HepG2 (cell line): Measurements from ENCODE around the gene ATP2C2. TPM values are rescaled to one million over a fixed set of nuclear protein-coding genes. Genes with fewer than 3 reads are reported as not detected.

Experiments used
- ATAC-seq: fragments of 200-7000 bp; cut with Tn5 transposase; 3 replicates; pipeline ENCODE4 v1.9.1; 2020; ENCODE audit warnings: mild to moderate bottlenecking, moderate library complexity
- BruUV-seq: library from RNA; stranded (reverse); fragments of 400-500 nt; replicated peaks from 2 replicates; lab custom pipeline; 2021; lab: Mats Ljungman, UMichigan
- CTCF ChIA-PET: fragments of 300-600 bp; formaldehyde crosslinking; extraction: SDS; loops from one replicate; lab custom pipeline; 2021; ENCODE audit warnings: low total read pairs, inconsistent platforms, low intra/inter-chr PET ratio; lab: Yijun Ruan, JAX
- POLR2A ChIA-PET: fragments of 350-600 bp; sonication (Branson Sonifier 250); formaldehyde crosslinking; loops from one replicate; lab custom pipeline; 2020; ENCODE audit warnings: antibody characterized with exemption, inconsistent platforms; lab: Yijun Ruan, JAX
- DNase-seq: peaks from one replicate; pipeline ENCODE4 v3.0.0-alpha.2; 2015; ENCODE audit warnings: low spot score
- FAIRE-seq: peaks from 3 replicates; lab custom pipeline; 2011; peaks lifted over from hg19 to GRCh38; lab: Jason Lieb, UNC
- H2AFZ ChIP-seq: one replicate; pipeline ENCODE4 v1.6.1; 2011; ENCODE audit warnings: low read length, inconsistent platforms
- H3K27ac ChIP-seq: fragments of 300-600 bp; 3 replicates; pipeline ENCODE4 v1.8.0; 2011; ENCODE audit warnings: mixed run types, mild to moderate bottlenecking, mixed read lengths, low read length, inconsistent platforms; ENCODE audit not compliant: insufficient read depth; ENCODE audit errors: extremely low read length
- H3K27me3 ChIP-seq, 2 experiments: fragments of 200-600 bp in 1 of 2; 2 replicates in 1 of 2; 3 replicates in 1 of 2; pipeline versions ENCODE4 v1.6.0 to v1.8.0; 2011; ENCODE audit warnings: low read length in 2 of 2, mild to moderate bottlenecking in 2 of 2, moderate library complexity in 2 of 2, inconsistent platforms in 1 of 2; ENCODE audit not compliant: insufficient read depth in 2 of 2, control insufficient read depth in 1 of 2
- H3K36me3 ChIP-seq, 2 experiments: fragments of 200-600 bp in 1 of 2; replicated peaks in 1 of 2; 2 replicates in 1 of 2; 3 replicates in 1 of 2; pipeline versions ENCODE4 v1.5.1 to v1.8.0; 2011; ENCODE audit warnings: low read length in 2 of 2, inconsistent platforms in 1 of 2; ENCODE audit not compliant: insufficient read depth in 2 of 2, control insufficient read depth in 1 of 2
- H3K4me1 ChIP-seq: 2 replicates; pipeline ENCODE4 v1.5.1; 2012; ENCODE audit warnings: low read length, inconsistent platforms; ENCODE audit not compliant: insufficient read depth
- H3K4me2 ChIP-seq: 2 replicates; pipeline ENCODE4 v1.6.0; 2011; ENCODE audit warnings: low read depth, low read length, inconsistent platforms
- H3K4me3 ChIP-seq, 3 experiments: fragments of 200-600 bp in 1 of 3; sonication (generic), shearing (Covaris generic) in 1 of 3; replicated peaks in 1 of 3; 2 replicates each; pipeline ENCODE4 v1.5.1; 2011 to 2016; ENCODE audit warnings: low read length in 3 of 3, inconsistent platforms in 2 of 3, low read depth in 2 of 3, mild to moderate bottlenecking in 2 of 3, control low read depth in 1 of 3, mixed read lengths in 1 of 3; ENCODE audit not compliant: insufficient read depth in 1 of 3
- H3K79me2 ChIP-seq: one replicate; pipeline ENCODE4 v1.6.1; 2011; ENCODE audit warnings: low read length, inconsistent platforms; ENCODE audit not compliant: insufficient read depth
- H3K9ac ChIP-seq: 2 replicates; pipeline ENCODE4 v1.6.0; 2011; ENCODE audit warnings: mild to moderate bottlenecking, low read depth, low read length, inconsistent platforms; ENCODE audit not compliant: insufficient read depth
- H3K9me3 ChIP-seq: 2 replicates; pipeline ENCODE4 v1.5.1; 2012; ENCODE audit warnings: mild to moderate bottlenecking, low read length
- H4K20me1 ChIP-seq: 2 replicates; pipeline ENCODE4 v1.6.0; 2011; ENCODE audit warnings: inconsistent platforms, mild to moderate bottlenecking, low read length, moderate library complexity; ENCODE audit not compliant: insufficient read depth
- ATF5 ChIP-seq: sonication (generic); formaldehyde crosslinking; IDR thresholded peaks from 2 replicates; pipeline ENCODE4 v1.4.0; 2020; ENCODE audit warnings: mild to moderate bottlenecking, low read depth, missing genetic modification reagents
- ATF7-NPFF ChIP-seq: sonication (generic); formaldehyde crosslinking; IDR thresholded peaks from 2 replicates; pipeline ENCODE4 v1.8.1; 2023; ENCODE audit warnings: mild to moderate bottlenecking, low read depth, missing genetic modification reagents, moderate library complexity
- BCLAF1 ChIP-seq: fragments of 450-650 bp; IDR thresholded peaks from 2 replicates; pipeline ENCODE4 v1.6.1; 2017; ENCODE audit warnings: mild to moderate bottlenecking
- ELF3 ChIP-seq: IDR thresholded peaks from 2 replicates; pipeline ENCODE4 v1.6.1; 2016; ENCODE audit warnings: missing genetic modification reagents, missing compliant biosample characterization
- FOXC1 ChIP-seq: sonication (generic); formaldehyde crosslinking; IDR thresholded peaks from 2 replicates; pipeline ENCODE4 v1.8.0; 2022; ENCODE audit warnings: mild to moderate bottlenecking, missing genetic modification reagents, borderline replicate concordance
- FOXP4 ChIP-seq: sonication (generic); formaldehyde crosslinking; IDR thresholded peaks from 2 replicates; pipeline ENCODE4 v1.4.0; 2020; ENCODE audit warnings: missing genetic modification reagents
- HNF4A ChIP-seq: sonication (generic); formaldehyde crosslinking; IDR thresholded peaks from 2 replicates; pipeline ENCODE4 v1.4.0; 2020; ENCODE audit warnings: missing genetic modification reagents
- RELA ChIP-seq: sonication (generic); formaldehyde crosslinking; IDR thresholded peaks from 2 replicates; pipeline ENCODE4 v1.4.0; 2020; ENCODE audit warnings: missing genetic modification reagents
- RFX3 ChIP-seq: IDR thresholded peaks from 2 replicates; pipeline ENCODE4 v1.6.1; 2016; ENCODE audit warnings: missing biosample characterization, missing genetic modification reagents
- SMAD3 ChIP-seq: sonication (generic); formaldehyde crosslinking; IDR thresholded peaks from 2 replicates; pipeline ENCODE4 v1.4.0; 2020; ENCODE audit warnings: missing genetic modification reagents
- SOX5 ChIP-seq: IDR thresholded peaks from 2 replicates; pipeline ENCODE4 v1.6.1; 2016; ENCODE audit warnings: borderline replicate concordance
- SP140L ChIP-seq: sonication (generic); formaldehyde crosslinking; IDR thresholded peaks from 2 replicates; pipeline ENCODE4 v1.4.0; 2020; ENCODE audit warnings: missing genetic modification reagents, borderline replicate concordance
- SRF ChIP-seq: IDR thresholded peaks from 2 replicates; pipeline ENCODE4 v1.6.1; 2011; ENCODE audit warnings: mild to moderate bottlenecking, low read depth, low read length, moderate library complexity
- ZNF512 ChIP-seq: sonication (generic); formaldehyde crosslinking; IDR thresholded peaks from 2 replicates; pipeline ENCODE4 v1.4.0; 2020; ENCODE audit warnings: mild to moderate bottlenecking, missing genetic modification reagents
- ZNF780A ChIP-seq: sonication (generic); formaldehyde crosslinking; IDR thresholded peaks from 2 replicates; pipeline ENCODE4 v1.8.0; 2022; ENCODE audit warnings: mild to moderate bottlenecking, missing genetic modification reagents, moderate library complexity
- WGBS: methylation state at CpG from one replicate; pipeline ENCODE4 v1.1.6; 2017; ENCODE audit warnings: low lambda C conversion rate; 5-methylcytosine and 5-hydroxymethylcytosine counted together
- in situ Hi-C: cut with HindIII; loops from 2 replicates; pipeline ENCODE4 v1.10.0; 2017; ENCODE audit warnings: low pct_unique_long_range_greater_than_20kb; ENCODE audit not compliant: extremely low pct_ligation_motif_present
- intact Hi-C: fragments of 100-400 bp; cut with micrococcal nuclease; formaldehyde crosslinking; loops from one replicate; pipeline ENCODE4 v1.10.0; 2022; ENCODE audit not compliant: unreplicated experiment
- polyA plus RNA-seq, 8 experiments: library from polyadenylated mRNA; depleted of rRNA in 3 of 8; stranded (reverse) in 7 of 8; unstranded in 1 of 8; fragments of >200 nt; fragmentation: Illumina TruSeq in 4 of 8; extraction: Trizol in 4 of 8; gene quantifications; 2 replicates each; pipeline versions ENCODE4 v1.2.1 to v1.2.3, GENCODE V29; 2011 to 2016; ENCODE audit warnings: low read depth in 4 of 8, missing spikeins in 1 of 8, mixed read lengths in 1 of 8; ENCODE audit not compliant: insufficient read depth in 1 of 8
- total RNA-seq, 5 experiments: library from RNA; depleted of rRNA; stranded (reverse); fragments of >200 nt; fragmentation: Illumina TruSeq; extraction: Trizol; gene quantifications; 2 replicates each; pipeline ENCODE4 v1.2.3, GENCODE V29; 2016; ENCODE audit warnings: low read depth in 1 of 5

Gene ATP2C2
- total and polyA plus RNA-seq, 2 of the 13 experiments (the other 11 are each of a cell fraction or from before 2014, with no cell fraction given) = 0.07 TPM; not detected in 1

- 0 out of 2 replicates have a peak, but pooled peaks have one; percentile 4 for TF ChIP-seq ELF3 (CRISPR knock-in tag)
- TF ChIP-seq, all 625 proteins: peak for 6
Observed at GRCh38 chr16:84357191-84357651, 11.1 kb upstream of the ATP2C2 start (continued).

- no TSS peak for BruUV-seq
- ChIA-PET POLR2A (no interaction called here), CTCF (no interaction called here)
- Histone ChIP-seq H3K27me3 (peaks cover 0 to 36% of the 10 kb centered on the region in 2 experiments; a peak in 3 of 5 replicates), H3K9ac (no peak overlapping the region), H3K79me2 (no peaks in the 10 kb centered on the region), H3K27ac (no peak overlapping the region), H3K4me2 (peak overlapping the region; percentile 53), H3K36me3 (no peaks in the 10 kb centered on the region), H3K4me3 (no peak overlapping the region), H2AFZ (no peak overlapping the region), H4K20me1 (no peaks in the 10 kb centered on the region; the same call in 1 of the 2 replicates), H3K9me3 (no peaks in the 10 kb centered on the region), H3K4me1 (peaks cover 46% of the 10 kb centered on the region)
- WGBS = 22% methylated on average over 14 of the region's 14 CpGs
- ATAC-seq = peak; percentile 27
- in situ Hi-C loops (no loop called here), intact Hi-C loops (no loop called here)
- DNase-seq = no peak
- FAIRE-seq = no peak
- TF ChIP-seq BCLAF1 = no peak
- no peak for TF ChIP-seq SMAD3 (CRISPR knock-in tag)
- TF ChIP-seq ATF7-NPFF = no peak
- no peak for TF ChIP-seq RFX3
- peak; percentile 56 for TF ChIP-seq FOXP4 (CRISPR knock-in tag)
- no peak for TF ChIP-seq SRF
- TF ChIP-seq ZNF780A = no peak
- peak; percentile 81; the same call in 1 of the 2 replicates for TF ChIP-seq SOX5
- TF ChIP-seq ATF5 = no peak
- no peak for TF ChIP-seq SP140L (CRISPR knock-in tag)
- no peak for TF ChIP-seq FOXC1 (CRISPR knock-in tag)
- no peak for TF ChIP-seq RELA
- TF ChIP-seq ZNF512 (CRISPR knock-in tag) = no peak
- TF ChIP-seq HNF4A (CRISPR knock-in tag) = peak; percentile 32
Observed at GRCh38 chr16:84358601-84359295, 9.6 kb upstream of the ATP2C2 start.
